Stimulated activated CD4-positive, alpha-beta T cell treated with anti-CD3 and anti-CD28 coated beads, Interleukin-1b, Interleukin-23, amount 100 ng/mL, for 24 hours (primary cell): Measurements from ENCODE around the gene VWA7.

Source experiments
- DNase-seq, 4 experiments: peaks; one replicate each; pipeline ENCODE4 v3.0.0-alpha.2; 2020; ENCODE audit warnings: low read depth in 4 of 4, low spot score in 1 of 4

The VWA7 gene

GRCh38 chr6:31760790-31761189, 16.3 kb downstream of the VWA7 start:
- DNase-seq, result no peak

GRCh38 chr6:31758281-31758680, 18.8 kb downstream of the VWA7 start:
- no peak for DNase-seq

GRCh38 chr6:31752739-31753319, 24.3 kb downstream of the VWA7 start:
- no peak for DNase-seq

GRCh38 chr6:31750411-31751022, 26.6 kb downstream of the VWA7 start:
- DNase-seq, result no peak

- DNase-seq, result no peak
These were observed 27.7 kb downstream of the VWA7 start for GRCh38 chr6:31749301-31750036.

- no peak for DNase-seq
These were observed 32.7 kb downstream of the VWA7 start for GRCh38 chr6:31744422-31744821.

GRCh38 chr6:31742894-31743293, 34.2 kb downstream of the VWA7 start:
- DNase-seq, result no peak

GRCh38 chr6:31741815-31742214, 35.3 kb downstream of the VWA7 start:
- DNase-seq, result no peak

- no peak for DNase-seq
These were observed 36.5 kb downstream of the VWA7 start for GRCh38 chr6:31740397-31741223.

- DNase-seq, result peak; percentile 88 to 95 (median 92)
These were observed 37.3 kb downstream of the VWA7 start, which contains the start of gene MSH5 for GRCh38 chr6:31739639-31740396. TSS of gene MSH5 (plus strand) at chr6:31740005. CDS start at chr6:31740467, 462 bp downstream.

- peak in 1 of 4 experiments; percentile 55 for DNase-seq
These were observed 38.8 kb downstream of the VWA7 start for GRCh38 chr6:31737991-31738979.

GRCh38 chr6:31737315-31737990, 39.7 kb downstream of the VWA7 start:
- no peak for DNase-seq

- no peak for DNase-seq
These were observed 40.3 kb downstream of the VWA7 start for GRCh38 chr6:31736768-31737314.

- peak in 3 of 4 experiments; percentile 52 to 84 (median 69) for DNase-seq
These were observed 40.9 kb downstream of the VWA7 start, which contains the start of gene CLIC1 for GRCh38 chr6:31736021-31736767. TSS of gene CLIC1 (minus strand) at chr6:31736530. CDS start at chr6:31736300, 230 bp downstream.

- peak in 2 of 4 experiments; percentile 38 to 46 for DNase-seq
These were observed 42.2 kb downstream of the VWA7 start for GRCh38 chr6:31734821-31735406.

- DNase-seq, result no peak
These were observed 42.8 kb downstream of the VWA7 start for GRCh38 chr6:31734247-31734820.

- DNase-seq, result no peak
These were observed 43.4 kb downstream of the VWA7 start for GRCh38 chr6:31733734-31734133.
